B cell (primary cell): Measurements from ENCODE around the gene PCBP3. TPM values are rescaled to one million over a fixed set of nuclear protein-coding genes. Genes with fewer than 3 reads are reported as not detected.

ENCODE experiments used
- ATAC-seq: fragments of 200-7000 bp; cut with Tn5 transposase; one replicate; pipeline ENCODE4 v1.10.0; 2021; ENCODE audit warnings: low read depth, mild to moderate bottlenecking, moderate number of reproducible peaks, moderate library complexity
- CTCF ChIA-PET: fragments of 350-600 bp; sonication (Branson Sonifier 250); formaldehyde crosslinking; loops from one replicate; lab custom pipeline; 2021; ENCODE audit warnings: antibody characterized with exemption, inconsistent platforms; lab: Charles Lee
- POLR2A ChIA-PET: fragments of 350-600 bp; sonication (Branson Sonifier 250); formaldehyde crosslinking; loops from one replicate; lab custom pipeline; 2021; ENCODE audit warnings: antibody characterized with exemption; lab: Charles Lee
- DNase-seq: peaks from one replicate; pipeline ENCODE4 v3.0.0; 2013
- H2AFZ ChIP-seq: 2 replicates; pipeline ENCODE4 v1.6.1; 2012; ENCODE audit warnings: mild to moderate bottlenecking, low read depth, low read length; ENCODE audit not compliant: insufficient read depth, poor library complexity, severe bottlenecking
- H3K27ac ChIP-seq, 2 donors: 1 replicate in 1 of 2; 2 replicates in 1 of 2; pipeline ENCODE4 v1.5.1; 2012 to 2013; ENCODE audit warnings: low read length in 2 of 2, mild to moderate bottlenecking in 2 of 2, moderate library complexity in 1 of 2
- H3K27me3 ChIP-seq, 4 experiments: fragments of 200-600 bp in 1 of 4; sonication (generic) in 1 of 4; replicated peaks in 1 of 4; 1 replicate in 2 of 4; 2 replicates in 2 of 4; pipeline versions ENCODE4 v1.6.1 to v1.7.0; 2013 to 2016; ENCODE audit warnings: low read length in 3 of 4, mild to moderate bottlenecking in 2 of 4, mixed read lengths in 1 of 4, moderate library complexity in 1 of 4; ENCODE audit not compliant: insufficient read depth in 4 of 4, control insufficient read depth in 3 of 4; ENCODE audit errors: control extremely low read depth in 1 of 4
- H3K36me3 ChIP-seq, 2 experiments: replicated peaks in 1 of 2; 1 replicate in 1 of 2; 2 replicates in 1 of 2; pipeline versions ENCODE4 v1.6.1 to v1.7.1; 2013; ENCODE audit warnings: low read length in 1 of 2; ENCODE audit not compliant: insufficient read depth in 2 of 2, control insufficient read depth in 1 of 2; ENCODE audit errors: control extremely low read depth in 1 of 2, extremely low read depth in 1 of 2
- H3K4me1 ChIP-seq, 2 donors: fragments of 200-600 bp in 1 of 2; sonication (generic) in 1 of 2; 1 replicate in 1 of 2; 2 replicates in 1 of 2; pipeline versions ENCODE4 v1.5.1 to v1.6.1; 2013 to 2017; ENCODE audit warnings: low read length in 2 of 2; ENCODE audit not compliant: control insufficient read depth in 2 of 2, insufficient read depth in 2 of 2
- H3K4me2 ChIP-seq: replicated peaks from 2 replicates; pipeline ENCODE3; 2012; ENCODE audit warnings: mild to moderate bottlenecking, low read depth, low read length; ENCODE audit not compliant: poor library complexity, severe bottlenecking
- H3K4me3 ChIP-seq, 5 experiments: fragments of 200-600 bp in 1 of 5; sonication (generic) in 1 of 5; 1 replicate in 3 of 5; 2 replicates in 2 of 5; pipeline versions ENCODE4 v1.5.1 to v1.7.0; 2011 to 2016; ENCODE audit warnings: low read length in 4 of 5, mild to moderate bottlenecking in 4 of 5, low read depth in 2 of 5, control low read depth in 1 of 5, moderate library complexity in 1 of 5; ENCODE audit not compliant: insufficient read depth in 1 of 5; ENCODE audit errors: control extremely low read depth in 1 of 5, extremely low read depth in 1 of 5
- H3K79me2 ChIP-seq: fragments of 200-600 bp; sonication (generic); one replicate; pipeline ENCODE4 v1.6.0; 2016; ENCODE audit warnings: low read length; ENCODE audit not compliant: control insufficient read depth, insufficient read depth
- H3K9ac ChIP-seq: fragments of 200-600 bp; sonication (generic); 2 replicates; pipeline ENCODE4 v1.6.1; 2017; ENCODE audit warnings: mild to moderate bottlenecking, low read length, moderate library complexity
- H3K9me3 ChIP-seq, 3 donors: one replicate each; pipeline versions ENCODE4 v1.6.1 to v1.7.1; 2013; ENCODE audit warnings: low read length in 2 of 3; ENCODE audit not compliant: control insufficient read depth in 2 of 3, insufficient read depth in 1 of 3; ENCODE audit errors: control extremely low read depth in 1 of 3
- H4K20me1 ChIP-seq: 2 replicates; pipeline ENCODE4 v1.6.0; 2012; ENCODE audit warnings: mild to moderate bottlenecking, low read length; ENCODE audit not compliant: insufficient read depth, control insufficient read depth, poor library complexity, severe bottlenecking
- H3K27ac Mint-ChIP-seq: one replicate; pipeline ENCODE4 v1.8.0; 2021; ENCODE audit warnings: mixed read lengths
- H3K27me3 Mint-ChIP-seq: one replicate; pipeline ENCODE4 v1.8.0; 2021; ENCODE audit warnings: mixed read lengths
- H3K4me1 Mint-ChIP-seq: one replicate; pipeline ENCODE4 v1.8.0; 2021; ENCODE audit warnings: mixed read lengths
- H3K4me3 Mint-ChIP-seq: one replicate; pipeline ENCODE4 v1.8.0; 2021; ENCODE audit warnings: mixed read lengths
- H3K9me3 Mint-ChIP-seq: one replicate; pipeline ENCODE4 v1.8.0; 2022; ENCODE audit warnings: mixed read lengths; ENCODE audit not compliant: insufficient read depth
- CTCF ChIP-seq: fragments of 200-600 bp; IDR thresholded peaks from one replicate; pipeline ENCODE4 v1.8.0; 2022; ENCODE audit warnings: antibody characterized with exemption, mild to moderate bottlenecking
- EZH2 ChIP-seq: IDR thresholded peaks from 2 replicates; pipeline ENCODE4 v1.6.1; 2012; ENCODE audit warnings: borderline replicate concordance, low read depth, mild to moderate bottlenecking, moderate library complexity, low read length; ENCODE audit not compliant: insufficient read depth, poor library complexity, severe bottlenecking
- WGBS: methylation state at CpG from one replicate; pipeline ENCODE4 v1.1.5; 2013; ENCODE audit warnings: missing lambda C conversion rate; ENCODE audit not compliant: insufficient coverage; 5-methylcytosine and 5-hydroxymethylcytosine counted together
- intact Hi-C: fragments of 100-400 bp; cut with micrococcal nuclease; formaldehyde crosslinking; loops from one replicate; pipeline ENCODE4 v1.10.0; 2022
- polyA plus RNA-seq: library from polyadenylated mRNA; depleted of rRNA; stranded (reverse); fragments of >200 nt; gene quantifications from 2 replicates; pipeline ENCODE4 v1.2.3, GENCODE V29; 2012
- total RNA-seq, 2 donors: library from RNA; stranded (reverse); fragments of 120-200 nt in 1 of 2; gene quantifications; 1 replicate in 1 of 2; 2 replicates in 1 of 2; pipeline versions ENCODE4 v1.2.3 to v1.2.4, GENCODE V29; 2013 to 2022

Gene PCBP3
- total and polyA plus RNA-seq, 2 donors (not counting 1 experiment from before 2014, with no cell fraction given): 0.45 to 2.7 TPM

- no peak overlapping the region for H3K4me2 ChIP-seq
- no peaks in the 10 kb centered on the region for H3K4me1 Mint-ChIP-seq
- intact Hi-C loops: no loop called here
- CTCF ChIA-PET: no interaction called here
- H3K4me3 Mint-ChIP-seq: no peak overlapping the region
- WGBS: 84% methylated on average over 10 of the region's 13 CpGs
- H4K20me1 ChIP-seq: no peaks in the 10 kb centered on the region
- H3K79me2 ChIP-seq: no peaks in the 10 kb centered on the region
- H2AFZ ChIP-seq: no peak overlapping the region
- no peaks in the 10 kb centered on the region for H3K9me3 Mint-ChIP-seq
- H3K27me3 Mint-ChIP-seq: peaks cover 10% of the 10 kb centered on the region
- H3K4me1 ChIP-seq: no peaks in the 10 kb centered on the region
- H3K4me3 ChIP-seq: no peak overlapping the region
- no peak overlapping the region for H3K27ac ChIP-seq
- H3K9me3 ChIP-seq: no peaks in the 10 kb centered on the region
- ATAC-seq (no peak), DNase-seq (no peak)
- H3K9ac ChIP-seq: no peak overlapping the region
- POLR2A ChIA-PET: no interaction called here
- no peak for TF ChIP-seq CTCF
- no peak for TF ChIP-seq EZH2
- H3K27ac Mint-ChIP-seq: no peak overlapping the region
- H3K27me3 ChIP-seq: no peaks in the 10 kb centered on the region
- H3K36me3 ChIP-seq: no peaks in the 10 kb centered on the region
Observed at GRCh38 chr21:45809421-45809820, 165.9 kb downstream of the PCBP3 start.

- 87% methylated on average over 5 of the region's 5 CpGs for WGBS
- H3K79me2 ChIP-seq: no peaks in the 10 kb centered on the region
Observed at GRCh38 chr21:45811136-45811535, 167.6 kb downstream of the PCBP3 start.

More at GRCh38 chr21:45811136-45811535, 167.6 kb downstream of the PCBP3 start:
- no peaks in the 10 kb centered on the region for H3K4me1 Mint-ChIP-seq
- ChIA-PET CTCF (no interaction called here), POLR2A (no interaction called here)
- intact Hi-C loops: no loop called here
- DNase-seq (no peak), ATAC-seq (no peak)
- H4K20me1 ChIP-seq: no peaks in the 10 kb centered on the region
- no peak overlapping the region for H2AFZ ChIP-seq
- H3K9ac ChIP-seq: no peak overlapping the region
- H3K27me3 ChIP-seq: no peaks in the 10 kb centered on the region
- H3K9me3 Mint-ChIP-seq: no peaks in the 10 kb centered on the region
- peaks cover 10% of the 10 kb centered on the region for H3K27me3 Mint-ChIP-seq
- H3K4me2 ChIP-seq: no peak overlapping the region
- H3K27ac ChIP-seq: no peak overlapping the region
- TF ChIP-seq CTCF (no peak), EZH2 (no peak)
- H3K4me3 ChIP-seq: no peak overlapping the region
- H3K4me1 ChIP-seq: no peaks in the 10 kb centered on the region
- no peaks in the 10 kb centered on the region for H3K9me3 ChIP-seq
- H3K27ac Mint-ChIP-seq: no peak overlapping the region
- H3K36me3 ChIP-seq: no peaks in the 10 kb centered on the region
- no peak overlapping the region for H3K4me3 Mint-ChIP-seq
